Measurements from ENCODE around the gene MAT1A.

The MAT1A gene

GRCh38 chr10:80281784-80282765 is 7.4 kb downstream of the MAT1A start:
- no peak for DNase-seq

- DNase-seq: no peak
These were observed 8.2 kb downstream of the MAT1A start for GRCh38 chr10:80281292-80281691.

- no peak for DNase-seq
These were observed 9.2 kb downstream of the MAT1A start for GRCh38 chr10:80280071-80280800.

DNA sequence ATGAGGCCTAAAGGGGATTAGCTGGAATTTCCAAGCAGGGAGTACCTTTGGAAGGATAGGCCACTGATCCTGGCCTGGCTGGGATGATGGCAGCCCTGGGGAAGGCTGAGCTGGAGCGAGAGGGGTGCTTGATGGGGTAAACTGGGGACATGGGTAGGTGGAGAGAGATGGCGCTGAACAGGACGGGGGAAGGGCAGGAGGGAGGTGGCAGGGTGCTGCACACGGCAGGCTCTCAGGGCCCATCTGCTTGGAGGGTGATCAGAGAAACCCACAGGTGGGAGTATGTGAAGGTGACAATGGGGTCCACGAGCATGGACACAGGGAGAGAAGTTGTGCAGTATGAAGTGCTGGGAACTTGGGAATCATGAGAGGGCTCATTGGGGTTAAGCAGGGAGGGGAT is 10.3 kb downstream of the MAT1A start:
- no peak for DNase-seq

DNA sequence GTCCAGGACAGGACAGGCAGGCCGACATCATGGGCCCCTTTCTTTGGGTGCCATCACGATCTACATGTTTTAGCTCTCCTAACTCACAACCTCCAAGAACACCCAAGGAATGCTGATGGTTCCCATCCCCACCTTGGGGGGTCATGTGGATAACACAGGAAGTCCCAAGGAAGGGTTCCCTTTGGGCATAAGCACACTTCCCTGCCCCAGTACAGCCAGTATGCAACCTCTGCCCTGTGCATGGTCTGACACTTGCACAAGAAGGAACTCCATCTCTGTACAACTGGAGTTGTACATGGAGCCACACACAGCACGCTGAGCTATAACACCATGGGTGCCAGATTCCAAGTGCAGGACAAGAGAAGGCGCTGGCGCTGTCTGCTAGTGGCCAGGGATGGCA is 11.0 kb downstream of the MAT1A start:
- DNase-seq: no peak

- no peak for DNase-seq
These were observed 11.7 kb downstream of the MAT1A start for GRCh38 chr10:80277567-80278250.

GRCh38 chr10:80277016-80277415 is 12.4 kb downstream of the MAT1A start:
- no peak for DNase-seq

- no peak for DNase-seq
These were observed 13.1 kb downstream of the MAT1A start for GRCh38 chr10:80276335-80276734.

- DNase-seq: no peak
These were observed 13.7 kb downstream of the MAT1A start for GRCh38 chr10:80275756-80276155.

DNA sequence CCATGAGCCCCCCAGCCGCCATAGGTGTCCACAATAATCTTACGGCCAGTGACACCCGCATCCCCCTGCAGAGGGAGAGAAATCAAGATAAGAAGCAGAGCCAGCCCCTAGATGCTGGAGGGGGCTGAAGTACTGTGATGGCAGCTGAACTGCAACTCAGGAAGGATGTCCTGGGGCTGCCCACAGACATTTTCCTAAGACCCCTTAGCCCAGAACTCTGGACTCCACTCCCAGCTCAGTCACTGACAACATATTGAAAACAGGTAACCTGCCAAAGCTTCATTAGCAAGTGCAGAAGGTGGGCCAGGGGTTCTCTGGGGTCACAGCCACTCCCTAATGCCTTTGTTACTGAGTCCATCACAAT is 14.3 kb downstream of the MAT1A start:
- DNase-seq: no peak

- DNase-seq: no peak
These were observed 14.9 kb downstream of the MAT1A start for GRCh38 chr10:80274396-80275134.

- no peak for DNase-seq
These were observed 15.8 kb downstream of the MAT1A start for GRCh38 chr10:80273523-80274170.

GRCh38 chr10:80272793-80273522 is 16.5 kb downstream of the MAT1A start:
- DNase-seq: no peak

GRCh38 chr10:80271416-80271815 is 18.0 kb downstream of the MAT1A start:
- DNase-seq: no peak

DNA sequence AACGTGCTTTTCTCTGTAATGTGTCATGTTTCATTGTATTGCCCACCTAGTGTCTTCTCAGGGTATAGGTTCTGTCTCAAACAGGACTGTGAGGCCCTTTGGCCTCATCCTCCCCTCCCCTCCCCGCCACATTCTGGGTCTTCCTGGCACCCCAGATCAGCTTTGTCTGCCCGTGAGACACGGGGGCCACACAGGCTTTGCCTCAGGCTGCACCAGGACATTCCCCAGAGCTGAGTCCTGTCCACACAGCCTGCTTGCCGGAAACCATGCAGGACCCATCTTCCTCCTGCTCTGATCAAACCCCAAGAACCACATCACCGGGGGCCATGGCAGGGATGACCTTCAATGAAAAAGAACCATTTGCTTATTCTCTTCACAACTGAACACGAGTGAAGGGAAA is 18.6 kb downstream of the MAT1A start:
- no peak for DNase-seq

DNA sequence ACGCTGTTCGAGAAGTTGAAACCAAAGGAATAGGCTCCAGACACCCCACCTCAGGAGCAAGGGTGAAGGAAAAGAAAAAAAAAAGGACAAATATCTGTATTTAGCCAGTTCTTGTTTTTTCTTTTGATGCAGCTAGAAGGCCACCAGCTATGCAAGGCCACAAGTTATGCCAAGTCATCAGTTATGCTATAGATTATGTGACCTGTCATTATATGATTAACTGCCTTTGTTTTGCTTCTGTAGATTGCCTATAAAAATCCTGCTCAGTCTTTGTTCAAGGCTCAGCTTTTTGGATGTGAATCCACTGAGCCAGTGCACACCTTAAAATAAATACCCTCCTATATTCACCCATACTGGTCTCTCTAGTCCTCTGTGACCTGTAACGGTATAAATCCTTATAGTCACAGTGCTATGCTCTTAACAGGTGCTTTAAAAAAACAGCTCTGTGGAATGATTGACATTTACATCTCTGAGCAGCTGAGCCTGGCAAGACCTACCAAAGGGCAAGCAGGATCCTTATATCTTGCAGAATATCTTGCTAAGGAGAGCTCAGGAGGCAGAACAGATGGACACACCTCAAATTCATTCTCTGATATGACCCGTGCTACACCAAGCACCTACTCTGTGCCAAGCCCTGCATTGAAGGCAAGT is 20.4 kb downstream of the MAT1A start:
- no peak for DNase-seq

DNA sequence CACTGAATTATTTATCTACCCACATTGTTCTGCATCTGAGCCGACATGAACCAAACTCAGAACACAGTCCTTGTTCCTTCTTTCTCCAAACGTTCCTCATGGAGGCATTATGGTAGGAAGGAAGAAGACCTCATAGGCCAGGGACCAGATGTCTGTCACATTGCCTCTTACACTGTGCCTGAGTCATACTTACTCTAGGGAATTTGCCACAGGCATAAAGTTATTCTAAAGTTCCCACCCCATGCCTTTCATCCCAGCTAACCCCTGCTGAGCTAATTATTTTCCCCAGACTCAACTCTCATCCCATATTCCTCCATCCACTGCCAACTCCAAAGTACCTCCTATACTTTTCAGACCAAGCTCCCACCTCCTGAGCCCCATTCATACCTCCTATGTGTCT is 21.2 kb downstream of the MAT1A start:
- no peak for DNase-seq

GRCh38 chr10:80266513-80266863 is 23.0 kb downstream of the MAT1A start:
- DNase-seq: no peak

DNA sequence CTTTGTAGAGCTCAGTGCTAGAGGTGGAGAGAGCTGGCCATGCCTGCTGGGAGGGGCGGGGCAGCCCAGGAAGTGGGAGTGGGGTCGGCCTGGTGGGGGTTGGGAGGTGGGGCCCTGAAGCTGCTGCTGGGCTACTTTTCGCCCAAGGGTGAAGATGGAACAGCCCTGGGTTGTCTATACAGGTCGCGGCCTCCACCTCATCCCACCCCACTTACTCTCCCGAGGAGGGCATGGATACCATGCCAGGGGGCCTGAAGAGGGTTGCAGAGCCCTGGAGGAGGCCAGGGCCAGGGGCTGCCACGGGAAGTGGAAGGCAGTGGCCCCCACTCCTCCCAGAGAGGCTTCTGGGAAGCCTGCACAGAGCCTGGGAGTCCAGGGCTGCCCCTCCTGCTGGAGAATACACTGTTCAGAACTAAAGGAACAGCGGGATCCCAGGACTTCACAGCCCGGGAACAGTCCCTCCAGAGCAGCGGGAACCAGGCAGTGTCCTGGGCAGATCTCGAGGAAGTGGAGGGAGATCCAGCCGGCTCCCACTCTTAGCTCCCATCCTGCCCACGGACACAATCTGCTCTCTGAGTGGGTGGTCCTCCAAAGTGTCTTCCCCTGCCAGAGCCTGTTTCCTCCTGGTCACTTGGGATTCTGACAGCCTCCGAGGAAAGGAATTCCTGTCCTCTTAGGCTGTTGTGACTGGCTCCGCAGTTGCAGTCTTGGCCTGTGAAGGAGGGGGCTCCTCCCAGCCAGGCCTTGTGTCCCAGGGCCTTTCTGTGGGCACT is 23.5 kb downstream of the MAT1A start:
- no peak for DNase-seq

Data from NCI-H526 treated with DMSO at 0.1 percent for 48 hours (cell line).